Endothelial cell of umbilical vein (primary cell): Measurements from ENCODE around the gene MROH9. TPM values are rescaled to one million over a fixed set of nuclear protein-coding genes. Genes with fewer than 3 reads are reported as not detected.

ENCODE experiments used
- BruUV-seq: library from RNA; stranded (reverse); fragments of 400-500 nt; replicated peaks from 2 replicates; lab custom pipeline; 2021; lab: Mats Ljungman, UMichigan
- CTCF ChIA-PET: fragments of 300-600, 350-600 bp; sonication (Branson Sonifier 250); formaldehyde crosslinking; loops from one replicate; lab custom pipeline; 2021; ENCODE audit warnings: antibody characterized with exemption, inconsistent platforms; lab: Charles Lee
- POLR2A ChIA-PET: fragments of 300-600, 350-600 bp; sonication (Branson Sonifier 250); formaldehyde crosslinking; loops from one replicate; lab custom pipeline; 2021; ENCODE audit warnings: antibody characterized with exemption, inconsistent platforms; lab: Charles Lee
- DNase-seq: peaks from one replicate; pipeline ENCODE4 v3.0.0-alpha.2; 2011; ENCODE audit warnings: low read depth, low spot score
- FAIRE-seq: peaks from 2 replicates; lab custom pipeline; 2011; peaks lifted over from hg19 to GRCh38; lab: Jason Lieb, UNC
- H2AFZ ChIP-seq: 2 replicates; pipeline ENCODE4 v1.6.0; 2012; ENCODE audit warnings: low read depth, low read length, control low read depth, inconsistent platforms
- H3K27ac ChIP-seq: 2 replicates; pipeline ENCODE4 v1.5.1; 2011; ENCODE audit warnings: low read depth, mild to moderate bottlenecking, control low read depth, low read length, moderate library complexity; ENCODE audit not compliant: insufficient read depth
- H3K27me3 ChIP-seq, 2 experiments: 2 replicates each; pipeline versions ENCODE4 v1.6.0 to v1.6.1; 2011; ENCODE audit warnings: low read length in 2 of 2, mixed read lengths in 1 of 2; ENCODE audit not compliant: control insufficient read depth in 2 of 2, insufficient read depth in 2 of 2
- H3K36me3 ChIP-seq, 2 experiments: 2 replicates in 1 of 2; 3 replicates in 1 of 2; pipeline ENCODE4 v1.5.1; 2011; ENCODE audit warnings: low read length in 2 of 2, mild to moderate bottlenecking in 1 of 2, moderate library complexity in 1 of 2; ENCODE audit not compliant: control insufficient read depth in 2 of 2, insufficient read depth in 2 of 2; ENCODE audit errors: extremely low read depth in 1 of 2
- H3K4me1 ChIP-seq: 3 replicates; pipeline ENCODE4 v1.5.1; 2011; ENCODE audit warnings: mild to moderate bottlenecking, low read length; ENCODE audit not compliant: control insufficient read depth, insufficient read depth; ENCODE audit errors: extremely low read depth
- H3K4me2 ChIP-seq: 2 replicates; pipeline ENCODE4 v1.6.1; 2011; ENCODE audit warnings: low read length, control low read depth, mixed read lengths; ENCODE audit not compliant: insufficient read depth
- H3K4me3 ChIP-seq, 3 experiments: fragments of 200-600 bp in 1 of 3; sonication (generic), shearing (Covaris generic) in 1 of 3; replicated peaks in 1 of 3; 2 replicates each; pipeline ENCODE4 v1.5.1; 2011 to 2016; ENCODE audit warnings: control low read depth in 3 of 3, low read length in 3 of 3, mild to moderate bottlenecking in 2 of 3, inconsistent platforms in 1 of 3, low read depth in 1 of 3, moderate library complexity in 1 of 3; ENCODE audit not compliant: insufficient read depth in 1 of 3
- H3K79me2 ChIP-seq: 2 replicates; pipeline ENCODE4 v1.6.0; 2012; ENCODE audit warnings: low read length, inconsistent platforms; ENCODE audit not compliant: control insufficient read depth, insufficient read depth
- H3K9ac ChIP-seq: replicated peaks from 2 replicates; pipeline ENCODE3; 2011; ENCODE audit warnings: low read length, control low read depth; ENCODE audit not compliant: insufficient read depth; ENCODE audit errors: extremely low read depth
- H3K9me1 ChIP-seq: replicated peaks from 3 replicates; pipeline ENCODE4 v1.6.0; 2011; ENCODE audit warnings: mild to moderate bottlenecking, low read length; ENCODE audit not compliant: control insufficient read depth, insufficient read depth; ENCODE audit errors: extremely low read depth
- H3K9me3 ChIP-seq: replicated peaks from 2 replicates; pipeline ENCODE4 v1.5.1; 2012; ENCODE audit warnings: low read length, inconsistent platforms; ENCODE audit not compliant: control insufficient read depth, insufficient read depth
- H4K20me1 ChIP-seq: replicated peaks from 2 replicates; pipeline ENCODE3; 2011; ENCODE audit warnings: mild to moderate bottlenecking, low read length; ENCODE audit not compliant: control insufficient read depth, insufficient read depth; ENCODE audit errors: extremely low read depth
- FOS ChIP-seq: IDR thresholded peaks from 2 replicates; pipeline ENCODE4 v1.6.1; 2011; ENCODE audit warnings: mild to moderate bottlenecking, low read length, moderate library complexity, borderline replicate concordance; ENCODE audit not compliant: insufficient read depth
- GATA2 ChIP-seq: IDR thresholded peaks from 2 replicates; pipeline ENCODE4 v1.7.0; 2011; ENCODE audit warnings: low read depth, mild to moderate bottlenecking, moderate library complexity, mixed read lengths, low read length; ENCODE audit not compliant: insufficient read length, insufficient read depth
- JUN ChIP-seq: IDR thresholded peaks from 2 replicates; pipeline ENCODE4 v1.6.1; 2011; ENCODE audit warnings: borderline replicate concordance, low read depth; ENCODE audit not compliant: insufficient read length, insufficient read depth
- POLR2A ChIP-seq: IDR thresholded peaks from 2 replicates; pipeline ENCODE4 v1.6.1; 2012; ENCODE audit warnings: low read depth, mild to moderate bottlenecking, control low read depth, low read length
- dilution Hi-C: fragments of 300-500 bp; cut with MboI; formaldehyde crosslinking; loops from one replicate; pipeline ENCODE4 v1.15.0; 2019; ENCODE audit warnings: low sequenced_read_pairs; ENCODE audit not compliant: extremely low pct_ligation_motif_present
- intact Hi-C: fragments of 100-400 bp; cut with micrococcal nuclease; formaldehyde crosslinking; loops from one replicate; pipeline ENCODE4 v1.10.0; 2022
- polyA plus RNA-seq, 4 experiments: library from polyadenylated mRNA; depleted of rRNA in 3 of 4; stranded (reverse) in 3 of 4; unstranded in 1 of 4; fragments of >200 nt; gene quantifications; 2 replicates each; pipeline versions ENCODE4 v1.2.1 to v1.2.3, GENCODE V29; 2011 to 2012; ENCODE audit warnings: missing spikeins in 1 of 4
- total RNA-seq: library from RNA; stranded (reverse); gene quantifications from 2 replicates; pipeline ENCODE4 v1.2.3, GENCODE V29; 2021
- TF ChIP-seq, protein P1 (sequence below): IDR thresholded peaks from 2 replicates; pipeline ENCODE4 v1.6.1; 2011; ENCODE audit not compliant: insufficient read depth, insufficient read length
- TF ChIP-seq, protein P2 (sequence below), 2 donors: IDR thresholded peaks; 1 replicate in 1 of 2; 2 replicates in 1 of 2; pipeline ENCODE4 v1.5.1; 2011; ENCODE audit warnings: low read length in 2 of 2, mild to moderate bottlenecking in 2 of 2, moderate library complexity in 2 of 2, control low read depth in 1 of 2, inconsistent platforms in 1 of 2, low read depth in 1 of 2; ENCODE audit not compliant: insufficient read depth in 1 of 2; ENCODE audit errors: extremely low read depth in 1 of 2

The MROH9 gene
- total and polyA plus RNA-seq, 2 donors (not counting 3 experiments of a cell fraction or from before 2014, with no cell fraction given), result not detected

DNA sequence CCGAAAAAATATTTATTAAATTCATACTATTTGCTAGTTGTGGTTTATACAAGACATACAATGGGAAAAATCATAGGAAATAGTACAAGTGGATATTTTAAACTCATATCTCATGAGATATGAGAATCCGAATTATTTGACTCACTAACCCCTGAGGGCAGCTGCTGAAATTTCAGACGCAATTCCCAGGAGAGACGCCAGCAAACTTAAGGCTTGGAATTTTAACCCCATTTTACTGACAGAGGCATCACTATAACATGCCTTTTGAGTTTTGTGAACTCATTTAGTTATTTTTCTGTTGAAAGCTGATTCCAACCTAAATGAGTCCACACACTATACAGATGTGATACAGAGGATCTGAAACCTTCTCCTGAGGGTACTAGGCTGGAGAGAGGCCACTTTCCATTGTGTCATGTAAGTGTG is 5.9 kb upstream of the MROH9 start:
- dilution Hi-C loops (no loop called here), intact Hi-C loops (loop anchor here (1.0 kb wide), 5 partner anchors 240 to 1000 kb away; no protein-coding TSS in a partner anchor)
- Histone ChIP-seq H4K20me1 (no peaks in the 10 kb centered on the region), H3K4me1 (no peaks in the 10 kb centered on the region), H3K4me3 (no peak overlapping the region), H3K9ac (no peak overlapping the region), H3K4me2 (no peak overlapping the region), H2AFZ (no peak overlapping the region), H3K27me3 (no peaks in the 10 kb centered on the region), H3K36me3 (no peaks in the 10 kb centered on the region), H3K9me3 (no peaks in the 10 kb centered on the region), H3K9me1 (no peaks in the 10 kb centered on the region), H3K27ac (no peak overlapping the region), H3K79me2 (no peaks in the 10 kb centered on the region)
- FAIRE-seq (no peak), DNase-seq (no peak)
- no TSS peak for BruUV-seq
- ChIA-PET CTCF (interaction anchor here (0.7 to 7.7 kb wide), 39 partner anchors 9 to 1120 kb away, joined by 3 to 124 read pairs (median 4); no protein-coding TSS in a partner anchor), POLR2A (no interaction called here)
- no peak for TF ChIP-seq GATA2
- TF ChIP-seq, protein P1, sequence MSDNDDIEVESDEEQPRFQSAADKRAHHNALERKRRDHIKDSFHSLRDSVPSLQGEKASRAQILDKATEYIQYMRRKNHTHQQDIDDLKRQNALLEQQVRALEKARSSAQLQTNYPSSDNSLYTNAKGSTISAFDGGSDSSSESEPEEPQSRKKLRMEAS, result no peak
- no peak for TF ChIP-seq FOS
- TF ChIP-seq JUN, result no peak

DNA sequence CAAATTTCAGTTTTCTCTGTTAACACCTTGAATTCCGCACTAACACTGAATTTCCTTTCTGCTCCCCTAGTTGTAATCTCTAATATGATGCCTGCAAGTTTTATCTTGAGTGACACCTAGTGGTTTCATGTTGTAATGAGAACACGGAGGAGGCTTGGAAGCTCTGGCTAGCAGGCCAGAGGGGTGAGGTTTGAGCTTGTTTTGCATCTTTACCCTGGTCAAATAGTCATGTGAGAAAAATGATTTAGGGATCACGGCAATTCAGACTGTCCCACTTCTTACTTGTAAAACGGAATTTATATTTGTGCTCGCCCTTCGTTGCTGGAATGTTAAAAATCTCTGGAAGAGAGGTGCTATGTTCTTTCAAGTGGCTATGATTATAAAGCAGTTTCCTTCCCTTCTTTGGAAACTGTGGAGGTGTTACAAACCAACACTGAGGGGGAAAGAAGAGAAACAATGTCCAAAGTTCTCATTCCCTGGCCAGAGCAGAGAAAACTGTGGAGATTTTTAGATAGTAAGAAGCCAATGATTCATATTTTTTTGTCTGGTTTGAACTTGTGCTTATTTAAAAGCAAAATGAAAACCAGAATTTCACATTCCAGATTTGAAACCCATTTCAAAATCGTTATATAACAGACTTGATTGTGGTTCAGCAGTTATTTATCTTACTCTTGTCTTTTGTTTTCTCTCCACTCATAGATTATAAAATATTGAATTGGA is 5.3 kb upstream of the MROH9 start:
- no peak for TF ChIP-seq GATA2
- TF ChIP-seq POLR2A, result no peak
- TF ChIP-seq JUN, result no peak
- TF ChIP-seq FOS, result no peak
- TF ChIP-seq, protein P2, sequence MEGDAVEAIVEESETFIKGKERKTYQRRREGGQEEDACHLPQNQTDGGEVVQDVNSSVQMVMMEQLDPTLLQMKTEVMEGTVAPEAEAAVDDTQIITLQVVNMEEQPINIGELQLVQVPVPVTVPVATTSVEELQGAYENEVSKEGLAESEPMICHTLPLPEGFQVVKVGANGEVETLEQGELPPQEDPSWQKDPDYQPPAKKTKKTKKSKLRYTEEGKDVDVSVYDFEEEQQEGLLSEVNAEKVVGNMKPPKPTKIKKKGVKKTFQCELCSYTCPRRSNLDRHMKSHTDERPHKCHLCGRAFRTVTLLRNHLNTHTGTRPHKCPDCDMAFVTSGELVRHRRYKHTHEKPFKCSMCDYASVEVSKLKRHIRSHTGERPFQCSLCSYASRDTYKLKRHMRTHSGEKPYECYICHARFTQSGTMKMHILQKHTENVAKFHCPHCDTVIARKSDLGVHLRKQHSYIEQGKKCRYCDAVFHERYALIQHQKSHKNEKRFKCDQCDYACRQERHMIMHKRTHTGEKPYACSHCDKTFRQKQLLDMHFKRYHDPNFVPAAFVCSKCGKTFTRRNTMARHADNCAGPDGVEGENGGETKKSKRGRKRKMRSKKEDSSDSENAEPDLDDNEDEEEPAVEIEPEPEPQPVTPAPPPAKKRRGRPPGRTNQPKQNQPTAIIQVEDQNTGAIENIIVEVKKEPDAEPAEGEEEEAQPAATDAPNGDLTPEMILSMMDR (IDR thresholded peaks at IDR 0.05; ENCODE audit: extremely low read depth in 1 of 2, insufficient read depth in 1 of 2, low read depth in 1 of 2, low read length in 2 of 2), result peak; percentile 56 to 59
- Histone ChIP-seq H3K9ac (no peak overlapping the region), H3K27ac (no peak overlapping the region), H2AFZ (no peak overlapping the region), H3K27me3 (no peaks in the 10 kb centered on the region), H3K4me3 (no peak overlapping the region), H4K20me1 (no peaks in the 10 kb centered on the region), H3K4me2 (no peak overlapping the region), H3K36me3 (no peaks in the 10 kb centered on the region), H3K4me1 (no peaks in the 10 kb centered on the region), H3K79me2 (no peaks in the 10 kb centered on the region), H3K9me1 (no peaks in the 10 kb centered on the region), H3K9me3 (no peaks in the 10 kb centered on the region)
- FAIRE-seq, result peak; percentile 80
- intact Hi-C loops, result loop anchor here (1.0 kb wide), 5 partner anchors 241 to 1001 kb away; no protein-coding TSS in a partner anchor
- ChIA-PET CTCF (interaction anchor here (0.6 to 7.7 kb wide), 45 partner anchors 9 to 1120 kb away, joined by 3 to 124 read pairs (median 4); no protein-coding TSS in a partner anchor), POLR2A (no interaction called here)
- BruUV-seq, result no TSS peak
- peak; percentile 56 for DNase-seq
- dilution Hi-C loops, result no loop called here
